Measurements from ENCODE around the gene LPP.

DNA sequence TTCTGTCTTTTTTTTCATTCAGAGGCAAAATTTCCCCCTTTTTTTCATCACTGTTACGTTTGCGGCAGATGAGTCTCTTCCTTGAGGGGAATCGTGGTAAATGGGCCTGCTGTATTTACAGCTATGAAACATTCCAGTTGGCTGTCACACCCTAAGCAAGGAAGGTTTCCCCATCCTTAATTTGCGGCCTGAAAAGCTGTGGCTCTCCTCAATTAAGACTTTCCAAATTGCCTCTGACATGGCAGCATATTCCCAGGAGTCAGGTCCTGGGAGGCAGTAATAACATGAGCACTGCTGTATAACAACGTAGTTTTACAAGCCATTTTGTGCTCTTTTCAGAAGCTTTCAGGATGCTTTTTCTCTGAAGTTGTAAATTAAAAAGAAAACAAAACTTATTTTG is 420.9 kb downstream of the LPP start:
- no peak for TF ChIP-seq POLR2A (IDR thresholded peaks at IDR 0.05)
- TF ChIP-seq, protein P1, sequence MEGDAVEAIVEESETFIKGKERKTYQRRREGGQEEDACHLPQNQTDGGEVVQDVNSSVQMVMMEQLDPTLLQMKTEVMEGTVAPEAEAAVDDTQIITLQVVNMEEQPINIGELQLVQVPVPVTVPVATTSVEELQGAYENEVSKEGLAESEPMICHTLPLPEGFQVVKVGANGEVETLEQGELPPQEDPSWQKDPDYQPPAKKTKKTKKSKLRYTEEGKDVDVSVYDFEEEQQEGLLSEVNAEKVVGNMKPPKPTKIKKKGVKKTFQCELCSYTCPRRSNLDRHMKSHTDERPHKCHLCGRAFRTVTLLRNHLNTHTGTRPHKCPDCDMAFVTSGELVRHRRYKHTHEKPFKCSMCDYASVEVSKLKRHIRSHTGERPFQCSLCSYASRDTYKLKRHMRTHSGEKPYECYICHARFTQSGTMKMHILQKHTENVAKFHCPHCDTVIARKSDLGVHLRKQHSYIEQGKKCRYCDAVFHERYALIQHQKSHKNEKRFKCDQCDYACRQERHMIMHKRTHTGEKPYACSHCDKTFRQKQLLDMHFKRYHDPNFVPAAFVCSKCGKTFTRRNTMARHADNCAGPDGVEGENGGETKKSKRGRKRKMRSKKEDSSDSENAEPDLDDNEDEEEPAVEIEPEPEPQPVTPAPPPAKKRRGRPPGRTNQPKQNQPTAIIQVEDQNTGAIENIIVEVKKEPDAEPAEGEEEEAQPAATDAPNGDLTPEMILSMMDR (IDR thresholded peaks at IDR 0.05) = no peak
- no peak for TF ChIP-seq POLR2AphosphoS5 (IDR thresholded peaks at IDR 0.05)
